ENCODE data around the gene TP53BP2.

DNA sequence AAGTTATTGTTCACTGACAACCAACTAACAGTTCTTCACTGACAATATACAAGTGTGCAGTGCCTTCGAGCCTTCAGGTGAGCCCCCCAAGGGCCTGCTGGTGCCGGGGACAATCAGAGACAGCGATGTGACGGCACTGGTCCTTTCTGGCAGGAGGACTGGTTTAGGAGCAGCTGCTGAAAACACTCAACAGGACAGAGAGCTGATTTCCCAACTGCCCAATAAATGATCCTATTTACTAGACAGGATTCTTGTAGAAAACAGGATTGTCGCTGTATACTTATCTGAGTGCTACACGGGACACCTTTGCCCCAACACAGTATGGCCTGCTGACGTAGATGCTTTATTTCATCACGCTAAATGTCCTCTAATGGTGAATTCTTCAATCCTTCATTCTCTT, 65.4 kb downstream of the TP53BP2 start:
- TF ChIP-seq, protein P1, sequence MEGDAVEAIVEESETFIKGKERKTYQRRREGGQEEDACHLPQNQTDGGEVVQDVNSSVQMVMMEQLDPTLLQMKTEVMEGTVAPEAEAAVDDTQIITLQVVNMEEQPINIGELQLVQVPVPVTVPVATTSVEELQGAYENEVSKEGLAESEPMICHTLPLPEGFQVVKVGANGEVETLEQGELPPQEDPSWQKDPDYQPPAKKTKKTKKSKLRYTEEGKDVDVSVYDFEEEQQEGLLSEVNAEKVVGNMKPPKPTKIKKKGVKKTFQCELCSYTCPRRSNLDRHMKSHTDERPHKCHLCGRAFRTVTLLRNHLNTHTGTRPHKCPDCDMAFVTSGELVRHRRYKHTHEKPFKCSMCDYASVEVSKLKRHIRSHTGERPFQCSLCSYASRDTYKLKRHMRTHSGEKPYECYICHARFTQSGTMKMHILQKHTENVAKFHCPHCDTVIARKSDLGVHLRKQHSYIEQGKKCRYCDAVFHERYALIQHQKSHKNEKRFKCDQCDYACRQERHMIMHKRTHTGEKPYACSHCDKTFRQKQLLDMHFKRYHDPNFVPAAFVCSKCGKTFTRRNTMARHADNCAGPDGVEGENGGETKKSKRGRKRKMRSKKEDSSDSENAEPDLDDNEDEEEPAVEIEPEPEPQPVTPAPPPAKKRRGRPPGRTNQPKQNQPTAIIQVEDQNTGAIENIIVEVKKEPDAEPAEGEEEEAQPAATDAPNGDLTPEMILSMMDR (IDR thresholded peaks at IDR 0.05): no peak
- no peak for TF ChIP-seq POLR2A (IDR thresholded peaks at IDR 0.05)

All from uterus (tissue), 2 donors.